ENCODE measurements around the gene LIMS2. TPM values are rescaled to one million over a fixed set of nuclear protein-coding genes. Genes with fewer than 3 reads are reported as not detected.

LIMS2 gene
- total RNA-seq, 1 experiment from 2014 or later = 8.9 TPM

DNA sequence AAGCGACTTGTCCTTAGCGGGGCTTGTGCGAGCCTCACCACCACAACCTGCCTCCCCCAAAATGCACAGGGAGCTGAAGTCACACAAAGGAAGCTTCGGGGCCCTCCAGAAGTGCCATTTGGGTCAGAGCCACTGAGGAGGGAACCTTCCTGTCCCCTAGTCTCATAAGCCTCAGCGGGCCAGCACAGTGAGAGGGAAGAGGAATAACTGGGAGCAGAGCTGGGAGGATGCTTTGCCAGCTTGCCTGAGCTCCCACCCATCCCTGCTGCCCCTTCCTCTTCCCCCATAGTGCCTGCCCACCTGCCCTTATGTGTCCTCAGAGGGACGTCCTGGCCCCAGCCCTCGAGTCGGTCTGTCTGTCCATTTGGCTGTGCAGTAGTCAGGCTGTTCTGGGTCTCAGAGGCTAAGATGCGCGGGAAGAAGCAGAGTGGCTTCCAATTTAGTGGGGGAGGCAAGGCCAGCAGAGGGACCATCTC, 81.2 kb downstream of the LIMS2 start:
- Histone ChIP-seq H3K4me1 (ENCODE audit: control insufficient read depth, insufficient read depth, low read length) (no peaks in the 10 kb centered on the region), H3K4me3 (ENCODE audit: low read depth in 2 of 2, low read length in 2 of 2) (no peak overlapping the region), H3K36me3 (ENCODE audit: control insufficient read depth, insufficient read depth, low read length) (no peaks in the 10 kb centered on the region), H3K9me3 (ENCODE audit: control insufficient read depth, insufficient read depth, low read depth, low read length) (no peaks in the 10 kb centered on the region), H3K27ac (ENCODE audit: low read length) (no peak overlapping the region), H3K27me3 (ENCODE audit: control insufficient read depth, insufficient read depth, low read length) (no peaks in the 10 kb centered on the region)
- ChIA-PET CTCF (no interaction called here), POLR2A (no interaction called here)
- intact Hi-C loops (cut with micrococcal nuclease; ENCODE audit: unreplicated experiment) (no loop called here), in situ Hi-C loops (cut with HindIII; ENCODE audit: low pct_unique_long_range_greater_than_20kb, low sequenced_read_pairs) (no loop called here)
- BruUV-seq (replicated peaks) = no TSS peak
- TF ChIP-seq POLR2AphosphoS5 (IDR thresholded peaks at IDR 0.05; ENCODE audit: low read depth, low read length) (no peak), SIN3A (IDR thresholded peaks at IDR 0.05; ENCODE audit: borderline replicate concordance, insufficient read depth, low read depth, low read length) (no peak), TCF7L2 (IDR thresholded peaks at IDR 0.05; ENCODE audit: low read depth, low read length) (no peak)
- TF ChIP-seq, protein P1, sequence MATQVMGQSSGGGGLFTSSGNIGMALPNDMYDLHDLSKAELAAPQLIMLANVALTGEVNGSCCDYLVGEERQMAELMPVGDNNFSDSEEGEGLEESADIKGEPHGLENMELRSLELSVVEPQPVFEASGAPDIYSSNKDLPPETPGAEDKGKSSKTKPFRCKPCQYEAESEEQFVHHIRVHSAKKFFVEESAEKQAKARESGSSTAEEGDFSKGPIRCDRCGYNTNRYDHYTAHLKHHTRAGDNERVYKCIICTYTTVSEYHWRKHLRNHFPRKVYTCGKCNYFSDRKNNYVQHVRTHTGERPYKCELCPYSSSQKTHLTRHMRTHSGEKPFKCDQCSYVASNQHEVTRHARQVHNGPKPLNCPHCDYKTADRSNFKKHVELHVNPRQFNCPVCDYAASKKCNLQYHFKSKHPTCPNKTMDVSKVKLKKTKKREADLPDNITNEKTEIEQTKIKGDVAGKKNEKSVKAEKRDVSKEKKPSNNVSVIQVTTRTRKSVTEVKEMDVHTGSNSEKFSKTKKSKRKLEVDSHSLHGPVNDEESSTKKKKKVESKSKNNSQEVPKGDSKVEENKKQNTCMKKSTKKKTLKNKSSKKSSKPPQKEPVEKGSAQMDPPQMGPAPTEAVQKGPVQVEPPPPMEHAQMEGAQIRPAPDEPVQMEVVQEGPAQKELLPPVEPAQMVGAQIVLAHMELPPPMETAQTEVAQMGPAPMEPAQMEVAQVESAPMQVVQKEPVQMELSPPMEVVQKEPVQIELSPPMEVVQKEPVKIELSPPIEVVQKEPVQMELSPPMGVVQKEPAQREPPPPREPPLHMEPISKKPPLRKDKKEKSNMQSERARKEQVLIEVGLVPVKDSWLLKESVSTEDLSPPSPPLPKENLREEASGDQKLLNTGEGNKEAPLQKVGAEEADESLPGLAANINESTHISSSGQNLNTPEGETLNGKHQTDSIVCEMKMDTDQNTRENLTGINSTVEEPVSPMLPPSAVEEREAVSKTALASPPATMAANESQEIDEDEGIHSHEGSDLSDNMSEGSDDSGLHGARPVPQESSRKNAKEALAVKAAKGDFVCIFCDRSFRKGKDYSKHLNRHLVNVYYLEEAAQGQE (IDR thresholded peaks at IDR 0.05; ENCODE audit: insufficient read depth in 1 of 2, low read depth in 2 of 2, low read length in 1 of 2) = no peak
- TF ChIP-seq, protein P2, sequence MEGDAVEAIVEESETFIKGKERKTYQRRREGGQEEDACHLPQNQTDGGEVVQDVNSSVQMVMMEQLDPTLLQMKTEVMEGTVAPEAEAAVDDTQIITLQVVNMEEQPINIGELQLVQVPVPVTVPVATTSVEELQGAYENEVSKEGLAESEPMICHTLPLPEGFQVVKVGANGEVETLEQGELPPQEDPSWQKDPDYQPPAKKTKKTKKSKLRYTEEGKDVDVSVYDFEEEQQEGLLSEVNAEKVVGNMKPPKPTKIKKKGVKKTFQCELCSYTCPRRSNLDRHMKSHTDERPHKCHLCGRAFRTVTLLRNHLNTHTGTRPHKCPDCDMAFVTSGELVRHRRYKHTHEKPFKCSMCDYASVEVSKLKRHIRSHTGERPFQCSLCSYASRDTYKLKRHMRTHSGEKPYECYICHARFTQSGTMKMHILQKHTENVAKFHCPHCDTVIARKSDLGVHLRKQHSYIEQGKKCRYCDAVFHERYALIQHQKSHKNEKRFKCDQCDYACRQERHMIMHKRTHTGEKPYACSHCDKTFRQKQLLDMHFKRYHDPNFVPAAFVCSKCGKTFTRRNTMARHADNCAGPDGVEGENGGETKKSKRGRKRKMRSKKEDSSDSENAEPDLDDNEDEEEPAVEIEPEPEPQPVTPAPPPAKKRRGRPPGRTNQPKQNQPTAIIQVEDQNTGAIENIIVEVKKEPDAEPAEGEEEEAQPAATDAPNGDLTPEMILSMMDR (IDR thresholded peaks at IDR 0.05) = no peak
- 0 out of 2 replicates have a peak, but pooled peaks have one; percentile 12 for ATAC-seq
- DNase-seq (ENCODE audit: low read depth, low spot score) = no peak

DNA sequence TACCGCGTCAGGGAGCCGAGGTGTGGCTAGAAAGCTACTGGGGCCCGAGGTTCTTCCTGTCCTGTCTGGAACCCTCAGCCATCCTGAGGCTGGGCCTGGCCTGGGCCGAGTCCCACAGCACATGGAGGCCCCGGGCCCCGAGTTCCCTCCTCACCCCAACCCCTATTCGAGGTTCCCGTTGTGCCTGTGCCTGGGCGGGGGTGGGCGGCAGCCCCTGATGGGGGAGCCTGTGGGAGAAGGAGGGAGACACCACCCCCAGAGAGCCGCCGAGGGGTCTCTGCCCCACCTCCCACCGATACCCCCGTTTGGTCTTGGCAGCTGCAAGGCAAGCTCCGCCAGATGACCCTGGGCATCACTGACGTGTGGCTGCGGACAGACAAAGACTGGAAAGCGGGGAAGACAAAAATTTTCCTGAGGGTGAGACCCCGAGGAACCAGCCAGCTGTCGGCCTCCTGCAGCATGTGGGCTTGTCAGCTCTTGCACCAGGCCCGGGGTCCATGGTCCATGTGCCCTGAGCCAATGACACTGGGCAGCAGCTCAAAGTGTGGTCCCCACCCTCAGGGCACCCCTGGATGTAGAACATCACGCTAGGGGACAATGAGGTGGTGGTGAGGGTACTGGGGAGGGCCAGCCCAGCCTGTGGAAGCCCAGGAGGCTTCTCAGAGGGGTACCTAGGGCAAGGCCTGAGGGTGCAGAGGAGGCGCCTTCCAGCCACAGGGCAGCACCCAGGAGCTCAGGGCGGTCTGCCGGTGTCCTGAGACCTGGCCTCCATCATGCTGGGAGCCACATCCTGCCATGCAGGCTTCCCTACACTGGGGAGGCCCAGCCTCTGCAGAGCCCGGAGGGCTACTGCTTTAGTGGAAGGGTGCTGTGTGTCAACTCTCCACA, 81.9 kb downstream of the LIMS2 start:
- Histone ChIP-seq H3K27ac (ENCODE audit: low read length) (no peak overlapping the region), H3K9me3 (ENCODE audit: control insufficient read depth, insufficient read depth, low read depth, low read length) (no peaks in the 10 kb centered on the region), H3K4me1 (ENCODE audit: control insufficient read depth, insufficient read depth, low read length) (no peaks in the 10 kb centered on the region), H3K36me3 (ENCODE audit: control insufficient read depth, insufficient read depth, low read length) (no peaks in the 10 kb centered on the region), H3K4me3 (ENCODE audit: low read depth in 2 of 2, low read length in 2 of 2) (no peak overlapping the region), H3K27me3 (ENCODE audit: control insufficient read depth, insufficient read depth, low read length) (no peaks in the 10 kb centered on the region)
- in situ Hi-C loops (cut with HindIII; ENCODE audit: low pct_unique_long_range_greater_than_20kb, low sequenced_read_pairs) (no loop called here), intact Hi-C loops (cut with micrococcal nuclease; ENCODE audit: unreplicated experiment) (no loop called here)
- peak; percentile 39; the same call in 1 of the 2 replicates for ATAC-seq
- DNase-seq (ENCODE audit: low read depth, low spot score) = no peak
- POLR2A ChIA-PET = no interaction called here
- no TSS peak for BruUV-seq (replicated peaks)
- CTCF ChIA-PET = interaction anchor here (2.9 kb wide), 1 partner anchor 56 kb away, joined by 42 read pairs; no protein-coding TSS in a partner anchor
- TF ChIP-seq, protein P1 (IDR thresholded peaks at IDR 0.05; ENCODE audit: insufficient read depth in 1 of 2, low read depth in 2 of 2, low read length in 1 of 2) = no peak
- TF ChIP-seq TCF7L2 (IDR thresholded peaks at IDR 0.05; ENCODE audit: low read depth, low read length) = no peak
- TF ChIP-seq SIN3A (IDR thresholded peaks at IDR 0.05; ENCODE audit: borderline replicate concordance, insufficient read depth, low read depth, low read length) = no peak

Measured in Panc1 (cell line).